Measurements from ENCODE around the gene POGZ. TPM values are rescaled to one million over a fixed set of nuclear protein-coding genes. Genes with fewer than 3 reads are reported as not detected.
"Not testable (repeated sequence)": the region's sequence is repeated elsewhere in the genome, so short reads cannot be mapped to it uniquely, and the experiment has no call there.

Gene POGZ
- total RNA-seq, 2 donors from 2014 or later: 34.5 to 126 TPM

DNA sequence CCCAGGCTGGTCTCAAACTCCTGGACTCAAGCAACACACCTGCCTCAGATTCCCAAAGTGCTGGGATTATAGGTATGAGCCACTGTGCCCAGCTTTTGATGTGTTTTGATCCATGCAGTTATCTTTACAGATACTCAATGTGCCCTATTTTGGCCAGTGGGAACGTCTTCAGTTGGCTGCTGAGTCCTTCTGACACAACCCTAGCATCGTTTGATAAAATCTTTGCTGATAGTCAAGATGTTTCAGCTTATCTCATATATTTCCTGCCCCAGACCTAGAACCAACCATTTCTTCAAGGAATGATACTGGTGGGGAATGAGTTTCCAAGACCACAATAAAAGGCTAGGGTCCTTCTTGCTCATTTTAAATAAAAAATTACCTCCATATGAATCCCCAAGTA lies 11.6 kb downstream of the POGZ start:
- Histone ChIP-seq H3K27me3 (replicated peaks; ENCODE audit: insufficient read depth) (no peaks in the 10 kb centered on the region), H3K4me3 (no peak overlapping the region), H3K4me1 (replicated peaks) (peaks cover 9% of the 10 kb centered on the region), H3K36me3 (no peaks in the 10 kb centered on the region), H3K27ac (no peak overlapping the region), H3K9me3 (no peaks in the 10 kb centered on the region)
- intact Hi-C loops (cut with DNase I): loop anchor here (5.0 kb wide), 1 partner anchor 280 kb away; no protein-coding TSS in a partner anchor
- WGBS: 40% methylated on average over 2 of the region's 2 CpGs
- TF ChIP-seq POLR2AphosphoS5 (IDR thresholded peaks at IDR 0.05): no peak
- no peak for DNase-seq (ENCODE audit: low spot score)

DNA sequence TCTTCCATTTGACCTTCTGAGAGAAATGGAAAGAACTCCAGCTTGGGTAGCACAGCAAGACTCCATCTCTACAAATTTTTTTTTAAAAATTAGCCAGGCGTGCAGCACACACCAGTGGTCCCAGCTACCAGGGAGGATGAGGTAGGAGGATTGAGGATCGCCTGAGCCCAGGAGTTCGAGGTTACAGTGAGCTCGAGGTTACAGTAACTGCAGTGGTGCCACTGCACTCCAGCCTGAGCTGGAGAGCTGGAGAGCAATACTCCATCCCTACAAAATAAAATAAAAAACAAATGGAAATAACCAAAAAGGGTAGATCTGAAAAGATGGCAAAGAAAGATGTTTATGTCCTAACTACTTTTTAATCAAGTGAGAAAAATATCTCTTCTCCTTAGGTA lies 14.5 kb downstream of the POGZ start:
- no peak for TF ChIP-seq POLR2AphosphoS5 (IDR thresholded peaks at IDR 0.05)
- no peak for TF ChIP-seq POLR2A (IDR thresholded peaks at IDR 0.05)
- no peak for TF ChIP-seq CTCF (IDR thresholded peaks at IDR 0.05)
- Histone ChIP-seq H3K36me3 (no peaks in the 10 kb centered on the region), H3K4me1 (replicated peaks) (peaks cover 9% of the 10 kb centered on the region), H3K4me3 (no peak overlapping the region), H3K27me3 (replicated peaks; ENCODE audit: insufficient read depth) (no peaks in the 10 kb centered on the region), H3K27ac (no peak overlapping the region), H3K9me3 (no peaks in the 10 kb centered on the region)
- DNase-seq (ENCODE audit: low spot score): no peak
- intact Hi-C loops (cut with DNase I): loop anchor here (5.0 kb wide), 2 partner anchors 93 to 283 kb away; no protein-coding TSS in a partner anchor
- 75% methylated on average over 4 of the region's 4 CpGs for WGBS

GRCh38 chr1:151443846-151444782 lies 15.2 kb downstream of the POGZ start:
- DNase-seq (ENCODE audit: low spot score): peak; percentile 71
- intact Hi-C loops (cut with DNase I): loop anchor here (5.0 kb wide), 1 partner anchor 93 kb away; no protein-coding TSS in a partner anchor
- H3K36me3 ChIP-seq: no peaks in the 10 kb centered on the region
- TF ChIP-seq POLR2A (IDR thresholded peaks at IDR 0.05): no peak
- peak; percentile 65 for TF ChIP-seq POLR2AphosphoS5 (IDR thresholded peaks at IDR 0.05)
- TF ChIP-seq CTCF (IDR thresholded peaks at IDR 0.05): peak in 3 of 4 experiments; percentile 49 to 80 (median 63)
- H3K4me1 ChIP-seq (replicated peaks): peaks cover 9% of the 10 kb centered on the region
- 41% methylated on average over 4 of the region's 4 CpGs for WGBS
- H3K27me3 ChIP-seq (replicated peaks; ENCODE audit: insufficient read depth): no peaks in the 10 kb centered on the region
- H3K9me3 ChIP-seq: no peaks in the 10 kb centered on the region
- H3K4me3 ChIP-seq: no peak overlapping the region
- H3K27ac ChIP-seq: no peak overlapping the region

GRCh38 chr1:151437396-151437795 lies 21.9 kb downstream of the POGZ start:
- H3K27me3 ChIP-seq (replicated peaks; ENCODE audit: insufficient read depth); intact Hi-C loops (cut with DNase I); H3K9me3 ChIP-seq; H3K27ac ChIP-seq; H3K36me3 ChIP-seq; DNase-seq (ENCODE audit: low spot score); H3K4me1 ChIP-seq (replicated peaks); H3K4me3 ChIP-seq: not testable (repeated sequence)
- WGBS: 65% methylated on average over 8 of the region's 8 CpGs

DNA sequence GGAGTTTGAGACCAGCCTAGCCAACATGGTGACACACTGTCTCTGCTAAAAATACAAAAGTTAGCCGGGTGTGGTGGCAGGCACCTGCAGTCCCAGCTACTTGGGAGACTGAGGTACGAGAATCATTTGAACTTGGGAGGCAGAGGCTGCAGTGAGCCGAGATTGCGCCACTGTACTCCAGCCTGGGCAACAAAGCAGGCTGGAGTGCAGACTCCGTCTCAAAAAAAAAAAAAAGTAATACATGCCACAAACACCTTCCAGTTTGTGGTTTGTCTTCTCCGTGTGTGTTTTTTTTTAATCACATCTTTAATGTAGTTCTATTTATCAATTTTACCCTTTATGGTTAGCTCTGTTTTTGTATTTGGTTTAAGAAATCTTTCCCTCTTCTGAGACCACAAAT lies 22.3 kb downstream of the POGZ start:
- Histone ChIP-seq H3K4me3 (no peak overlapping the region), H3K27me3 (replicated peaks; ENCODE audit: insufficient read depth) (no peaks in the 10 kb centered on the region), H3K27ac (no peak overlapping the region), H3K4me1 (replicated peaks) (no peaks in the 10 kb centered on the region), H3K36me3 (no peaks in the 10 kb centered on the region), H3K9me3 (no peaks in the 10 kb centered on the region)
- 78% methylated on average over 6 of the region's 6 CpGs for WGBS
- no peak for DNase-seq (ENCODE audit: low spot score)
- TF ChIP-seq POLR2A (IDR thresholded peaks at IDR 0.05) (no peak), POLR2AphosphoS5 (IDR thresholded peaks at IDR 0.05) (no peak), CTCF (IDR thresholded peaks at IDR 0.05) (no peak)
- intact Hi-C loops (cut with DNase I): no loop called here

Data from prostate gland (tissue), 2 donors.